ENCODE results near the gene EDARADD. TPM values are rescaled to one million over a fixed set of nuclear protein-coding genes. Genes with fewer than 3 reads are reported as not detected.
A peak's percentile ranks its signal among the peaks of the same experiment; 100 is the strongest.

The EDARADD gene
- total and polyA plus RNA-seq, 2 of the 13 experiments (the other 11 are each of a cell fraction or from before 2014, with no cell fraction given): 0.03 TPM; not detected in 1

GRCh38 chr1:236403905-236404696, 10.0 kb downstream of the EDARADD start:
- Histone ChIP-seq H3K4me3 (replicated peaks in 1 of 3; ENCODE audit: insufficient read depth in 1 of 3, low read depth in 2 of 3, low read length in 3 of 3) (no peak overlapping the region), H2AFZ (ENCODE audit: low read length) (no peak overlapping the region), H3K36me3 (replicated peaks in 1 of 2; ENCODE audit: control insufficient read depth in 1 of 2, insufficient read depth in 2 of 2, low read length in 2 of 2) (no peaks in the 10 kb centered on the region), H4K20me1 (ENCODE audit: insufficient read depth, low read length) (no peaks in the 10 kb centered on the region; the same call in 1 of the 2 replicates), H3K27me3 (ENCODE audit: control insufficient read depth in 1 of 2, insufficient read depth in 2 of 2, low read length in 2 of 2) (no peaks in the 10 kb centered on the region), H3K4me2 (ENCODE audit: low read depth, low read length) (no peak overlapping the region), H3K27ac (ENCODE audit: extremely low read length, insufficient read depth, low read length) (no peak overlapping the region), H3K79me2 (ENCODE audit: insufficient read depth, low read length) (no peaks in the 10 kb centered on the region), H3K9ac (ENCODE audit: insufficient read depth, low read depth, low read length) (no peak overlapping the region), H3K9me3 (ENCODE audit: low read length) (no peaks in the 10 kb centered on the region), H3K4me1 (ENCODE audit: insufficient read depth, low read length) (peaks cover 35% of the 10 kb centered on the region)
- intact Hi-C loops (cut with micrococcal nuclease; ENCODE audit: unreplicated experiment) (no loop called here), in situ Hi-C loops (cut with HindIII; ENCODE audit: extremely low pct_ligation_motif_present, low pct_unique_long_range_greater_than_20kb) (no loop called here)
- ChIA-PET POLR2A (no interaction called here), CTCF (ENCODE audit: low intra/inter-chr PET ratio, low total read pairs) (no interaction called here)
- BruUV-seq (replicated peaks): no TSS peak
- FAIRE-seq (no peak), ATAC-seq (no peak), DNase-seq (ENCODE audit: low spot score) (no peak)
- no peak for TF ChIP-seq SPEN (CRISPR knock-in tag; IDR thresholded peaks at IDR 0.05; ENCODE audit: low read depth)
- WGBS (ENCODE audit: low lambda C conversion rate): 69% methylated on average over 18 of the region's 18 CpGs

- Histone ChIP-seq H4K20me1 (ENCODE audit: insufficient read depth, low read length) (no peaks in the 10 kb centered on the region; the same call in 1 of the 2 replicates), H3K4me1 (ENCODE audit: insufficient read depth, low read length) (peaks cover 9% of the 10 kb centered on the region; the same call in 1 of the 2 replicates), H3K27ac (ENCODE audit: extremely low read length, insufficient read depth, low read length) (no peak overlapping the region), H3K27me3 (ENCODE audit: control insufficient read depth in 1 of 2, insufficient read depth in 2 of 2, low read length in 2 of 2) (no peaks in the 10 kb centered on the region), H2AFZ (ENCODE audit: low read length) (no peak overlapping the region), H3K9me3 (ENCODE audit: low read length) (no peaks in the 10 kb centered on the region), H3K36me3 (replicated peaks in 1 of 2; ENCODE audit: control insufficient read depth in 1 of 2, insufficient read depth in 2 of 2, low read length in 2 of 2) (no peaks in the 10 kb centered on the region), H3K9ac (ENCODE audit: insufficient read depth, low read depth, low read length) (no peak overlapping the region), H3K4me3 (replicated peaks in 1 of 3; ENCODE audit: insufficient read depth in 1 of 3, low read depth in 2 of 3, low read length in 3 of 3) (no peak overlapping the region), H3K4me2 (ENCODE audit: low read depth, low read length) (no peak overlapping the region), H3K79me2 (ENCODE audit: insufficient read depth, low read length) (no peaks in the 10 kb centered on the region)
- WGBS (ENCODE audit: low lambda C conversion rate): 63% methylated on average over 5 of the region's 5 CpGs
- CTCF ChIA-PET (ENCODE audit: low intra/inter-chr PET ratio, low total read pairs): no interaction called here
- ATAC-seq (no peak; the same call in 1 of the 3 replicates), FAIRE-seq (no peak), DNase-seq (ENCODE audit: low spot score) (no peak)
- POLR2A ChIA-PET: no interaction called here
- intact Hi-C loops (cut with micrococcal nuclease; ENCODE audit: unreplicated experiment): no loop called here
- no TSS peak for BruUV-seq (replicated peaks)
- no peak for TF ChIP-seq ZNF607 (CRISPR knock-in tag; IDR thresholded peaks at IDR 0.05; ENCODE audit: borderline replicate concordance)
- TF ChIP-seq ZNF768 (CRISPR knock-in tag; IDR thresholded peaks at IDR 0.05): peak; percentile 30; the same call in 1 of the 2 replicates
- in situ Hi-C loops (cut with HindIII; ENCODE audit: extremely low pct_ligation_motif_present, low pct_unique_long_range_greater_than_20kb): no loop called here
Observed at GRCh38 chr1:236407059-236407458, 13.0 kb downstream of the EDARADD start.

All from HepG2 (cell line).